ENCODE results near the gene C1orf52.
A peak's percentile ranks its signal among the peaks of the same experiment; 100 is the strongest.

The C1orf52 gene

DNA sequence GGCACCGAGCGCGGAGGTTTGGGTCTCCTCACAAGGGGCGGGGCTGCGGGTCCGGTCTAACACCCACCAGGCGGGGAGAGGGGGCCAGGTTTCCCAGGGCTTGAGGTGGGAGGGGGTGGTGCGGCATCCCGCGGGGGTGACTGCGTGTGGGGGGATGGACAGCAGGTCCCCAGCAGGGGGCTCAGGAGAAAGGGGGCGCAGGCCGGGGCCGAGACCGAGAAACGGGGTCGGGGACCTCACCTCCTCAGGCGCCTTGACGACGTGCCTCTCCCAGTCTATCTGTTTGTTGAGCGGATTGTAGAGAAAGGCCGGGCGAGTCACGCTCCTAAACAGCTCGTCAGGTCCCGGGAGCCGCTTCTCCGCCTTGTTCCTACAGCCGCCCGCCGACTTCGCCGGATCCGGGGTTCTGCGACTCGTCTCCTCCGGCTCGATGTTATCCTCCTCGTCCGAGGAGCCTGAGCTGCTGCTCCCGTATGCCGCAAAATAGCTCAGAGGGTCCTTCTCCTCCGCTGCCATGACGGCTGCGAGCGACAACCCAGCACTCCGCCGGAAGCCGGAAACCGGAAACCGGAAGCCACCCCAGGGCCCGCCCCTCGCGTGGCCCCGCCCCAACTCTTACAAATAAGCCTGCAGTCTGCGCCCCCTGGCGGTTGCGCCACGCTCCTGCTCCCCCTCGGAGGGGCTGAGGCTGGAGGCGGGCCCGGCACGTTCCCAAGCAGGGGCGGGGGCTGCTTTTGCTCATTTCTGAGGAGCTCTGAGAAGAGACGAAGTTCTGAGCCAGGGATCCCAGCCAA lies at the start of gene C1orf52:
Gene C1orf52 (minus strand): TSS at position 545 of the 794 bp plus-strand sequence. CDS start 29 bp downstream, at position 516.
- peak; percentile 94 for DNase-seq (ENCODE audit: low spot score)

DNA sequence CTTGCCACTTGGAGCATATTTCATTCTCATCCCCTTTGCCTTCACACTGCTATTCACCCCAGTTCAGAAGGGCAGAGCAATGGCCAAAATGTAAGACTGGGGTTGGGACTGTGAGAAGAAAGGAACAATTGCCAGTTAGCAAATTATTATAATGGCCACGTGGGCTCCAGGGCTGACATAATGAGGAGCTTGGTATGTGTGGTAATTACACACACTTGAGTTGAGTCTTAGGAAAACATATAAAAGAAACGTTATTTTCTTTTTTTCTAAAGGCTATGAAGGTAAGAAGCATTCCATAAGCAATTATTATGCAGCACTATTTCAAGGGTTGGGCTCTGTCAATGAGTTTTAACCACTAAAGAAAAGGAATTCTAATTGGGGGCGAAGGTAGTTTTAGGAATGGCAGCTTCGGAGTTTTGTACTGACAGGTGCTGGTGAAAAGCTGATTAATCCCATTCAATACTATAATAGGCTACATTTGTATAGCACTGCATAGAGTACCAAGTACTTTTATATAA lies 49.4 kb upstream of the C1orf52 start:
- DNase-seq (ENCODE audit: low spot score), result no peak

DNA sequence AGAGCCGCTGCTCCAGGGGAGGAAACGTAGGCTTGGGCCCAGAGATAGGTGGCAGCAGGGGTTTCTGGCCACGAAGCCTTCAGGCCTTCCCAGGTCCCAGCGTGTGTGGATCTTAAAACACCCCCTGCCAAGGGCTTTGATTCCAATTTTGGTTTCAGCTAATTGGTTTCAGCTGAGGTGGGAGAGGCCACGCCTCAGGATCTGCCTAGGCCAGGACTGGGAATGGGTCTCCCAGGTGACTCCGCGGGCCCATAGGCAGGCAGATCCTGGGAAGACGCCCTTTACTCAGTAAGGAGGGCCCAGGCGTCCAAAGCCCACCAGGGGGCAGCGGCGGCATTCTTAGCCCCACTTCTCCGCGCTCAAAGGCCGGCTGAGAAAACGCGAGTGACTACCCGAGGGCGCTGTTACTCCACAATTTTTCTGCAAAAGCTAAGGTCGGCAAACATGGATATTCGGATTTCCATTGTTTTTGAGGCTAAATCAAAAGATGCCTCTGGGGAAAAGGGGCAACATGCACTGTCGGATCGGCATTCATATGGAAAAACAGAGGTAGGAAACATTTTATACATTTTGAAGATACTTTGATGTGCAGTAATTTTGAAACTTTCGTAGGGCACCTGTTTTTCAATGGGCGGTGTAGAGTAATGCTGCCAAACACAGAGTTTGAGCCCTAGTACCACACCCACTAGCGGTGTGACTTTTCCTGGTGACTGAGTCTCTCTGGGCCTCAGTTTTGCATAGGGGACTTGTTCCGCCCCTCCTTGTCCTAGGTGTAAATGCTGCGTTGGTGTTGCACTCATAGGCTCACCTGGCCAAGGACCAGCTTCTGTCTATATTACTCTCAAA lies 48.7 kb upstream of the C1orf52 start:
- peak; percentile 40 for DNase-seq (ENCODE audit: low spot score)

DNA sequence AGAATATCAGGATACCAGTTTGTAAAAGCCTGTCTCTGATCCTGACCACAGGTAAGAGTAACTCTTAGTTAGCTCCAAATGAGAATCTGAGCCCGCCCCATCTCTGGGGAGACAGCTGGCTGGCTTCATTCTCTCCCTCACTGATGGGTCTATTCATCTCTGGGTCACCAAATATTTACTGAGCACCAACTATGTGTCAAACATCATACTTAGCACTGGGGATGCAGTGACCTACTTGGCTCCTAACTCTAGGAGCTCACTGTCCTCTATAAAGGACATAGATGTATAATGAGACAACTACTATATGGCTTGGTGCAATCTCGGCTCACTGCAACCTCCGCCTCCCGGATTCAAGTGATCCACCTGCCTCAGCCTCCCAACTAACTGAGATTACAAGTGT lies 46.8 kb upstream of the C1orf52 start:
- no peak for DNase-seq (ENCODE audit: low spot score)

DNA sequence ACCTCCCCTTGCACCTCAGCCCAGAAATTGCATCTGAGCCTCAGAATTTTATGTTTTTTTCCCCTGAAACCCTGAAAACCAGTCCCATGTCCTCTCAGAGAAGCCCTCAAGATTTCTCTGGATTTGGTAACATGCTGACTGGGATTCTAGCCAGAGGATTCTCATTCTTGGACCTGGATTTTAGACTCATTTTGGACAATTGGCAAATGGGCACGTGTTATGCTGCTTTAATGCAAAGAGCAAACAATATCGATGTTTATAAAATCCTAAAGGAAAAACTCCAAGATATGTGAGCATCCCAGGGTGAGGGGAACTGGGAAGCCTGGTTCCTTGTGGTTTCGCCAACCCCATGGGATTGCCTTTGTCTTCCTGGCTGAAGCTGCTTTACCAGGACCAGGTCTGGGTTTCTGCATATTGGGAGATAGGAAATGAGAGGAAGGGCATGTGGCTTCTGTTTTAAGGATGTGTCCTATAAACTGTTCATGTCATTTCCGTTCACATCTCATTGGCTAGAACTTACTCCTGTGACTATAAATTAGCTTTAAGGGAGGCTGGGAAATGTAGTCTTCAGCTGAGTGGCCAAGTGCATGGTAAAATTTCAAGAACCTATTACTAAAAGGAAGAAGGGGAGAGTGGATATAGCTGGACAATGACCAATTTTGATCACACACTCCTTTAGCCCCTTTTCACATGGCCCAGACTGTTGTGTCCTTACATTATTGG lies 44.1 kb upstream of the C1orf52 start:
- no peak for DNase-seq (ENCODE audit: low spot score)

DNA sequence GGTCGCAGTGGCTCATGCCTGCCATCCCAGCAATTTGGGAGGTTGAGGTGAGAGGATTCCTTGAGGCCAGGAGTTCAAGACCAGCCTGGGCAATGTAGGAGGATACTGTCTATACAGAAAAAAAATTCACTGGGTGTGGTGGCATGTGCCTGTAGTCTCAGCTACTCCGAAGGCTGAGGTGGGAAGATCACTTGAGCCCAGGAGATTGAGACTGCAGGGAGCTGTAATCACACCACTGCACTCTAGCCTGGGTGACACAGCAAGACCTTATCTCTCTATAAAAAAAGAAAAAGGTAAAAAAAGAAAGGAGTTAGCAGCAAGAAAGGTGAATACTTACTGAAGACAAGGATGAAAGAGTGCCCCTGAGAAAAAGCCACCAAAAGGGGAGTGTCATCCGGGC lies 40.7 kb upstream of the C1orf52 start:
- DNase-seq (ENCODE audit: low spot score), result no peak

DNA sequence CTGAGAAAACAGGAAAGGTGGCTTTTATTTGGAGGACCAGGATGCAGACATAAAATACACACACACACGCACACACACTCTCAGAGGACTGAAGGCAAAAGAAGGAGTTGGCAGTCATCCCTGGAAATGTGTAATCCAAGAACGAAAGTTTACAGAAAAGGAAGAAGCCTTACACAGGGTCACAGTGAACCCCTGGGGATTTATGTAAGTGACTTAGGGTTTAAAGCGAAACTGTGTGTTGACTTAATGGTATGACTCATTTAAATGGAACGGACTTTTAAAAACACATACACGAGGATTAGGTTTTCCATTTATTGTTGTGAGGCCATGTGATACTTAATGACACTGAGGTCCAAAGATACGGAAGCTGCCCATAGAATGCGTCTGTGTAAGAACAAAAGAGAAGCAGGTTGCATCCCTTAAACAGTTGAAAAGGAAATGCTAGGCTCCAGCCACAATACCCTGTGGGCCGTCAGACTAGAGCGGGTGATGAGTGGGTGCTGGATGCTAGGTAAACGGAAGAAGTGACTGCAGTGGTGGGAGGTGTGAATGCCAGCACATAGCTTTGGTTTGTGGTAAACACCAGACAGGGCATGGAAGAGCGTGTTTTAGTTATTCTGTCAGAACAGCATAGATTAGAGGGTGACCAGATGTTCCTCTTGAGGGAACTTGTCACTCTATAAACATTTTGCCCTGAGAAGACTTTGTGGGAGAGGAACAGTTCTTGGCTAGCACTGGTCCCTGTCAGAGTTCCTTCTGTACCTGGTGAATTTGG lies 38.6 kb upstream of the C1orf52 start:
- peak; percentile 66 for DNase-seq (ENCODE audit: low spot score)

DNA sequence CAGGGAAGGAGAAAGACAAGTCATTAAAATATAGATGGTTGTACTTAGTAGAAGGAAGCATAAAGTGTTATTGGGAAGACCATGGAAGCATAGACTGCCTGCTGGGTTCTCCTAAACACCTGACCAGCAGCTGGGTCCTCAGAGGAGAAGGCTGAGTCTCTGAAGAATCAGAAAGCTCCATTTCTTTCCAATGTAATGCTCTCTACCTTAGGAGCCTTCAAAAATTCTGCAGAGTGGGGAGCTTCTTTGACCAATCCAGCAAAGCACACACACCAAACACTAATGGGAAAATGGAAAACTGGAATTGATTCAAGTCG lies 38.0 kb upstream of the C1orf52 start:
- DNase-seq (ENCODE audit: low spot score), result no peak

DNA sequence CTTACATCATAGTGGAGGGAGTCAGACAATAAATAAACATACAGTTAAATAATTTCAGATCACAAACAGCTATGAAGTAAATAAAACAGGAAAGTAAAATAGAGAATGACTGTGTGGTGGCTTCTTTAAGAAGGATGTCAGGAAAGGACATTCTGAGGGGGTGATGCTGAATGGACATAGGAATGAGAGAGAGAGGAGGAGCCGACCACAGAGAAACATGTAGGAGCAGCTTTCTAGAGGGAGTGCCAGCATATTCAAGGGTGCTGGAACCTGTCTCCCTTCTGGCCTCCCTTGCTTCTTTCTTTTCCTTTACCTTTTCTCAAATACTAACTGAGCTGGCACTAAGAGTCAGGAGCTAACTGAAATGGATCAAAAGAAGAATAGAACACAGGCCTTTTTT lies 37.5 kb upstream of the C1orf52 start:
- no peak for DNase-seq (ENCODE audit: low spot score)

DNA sequence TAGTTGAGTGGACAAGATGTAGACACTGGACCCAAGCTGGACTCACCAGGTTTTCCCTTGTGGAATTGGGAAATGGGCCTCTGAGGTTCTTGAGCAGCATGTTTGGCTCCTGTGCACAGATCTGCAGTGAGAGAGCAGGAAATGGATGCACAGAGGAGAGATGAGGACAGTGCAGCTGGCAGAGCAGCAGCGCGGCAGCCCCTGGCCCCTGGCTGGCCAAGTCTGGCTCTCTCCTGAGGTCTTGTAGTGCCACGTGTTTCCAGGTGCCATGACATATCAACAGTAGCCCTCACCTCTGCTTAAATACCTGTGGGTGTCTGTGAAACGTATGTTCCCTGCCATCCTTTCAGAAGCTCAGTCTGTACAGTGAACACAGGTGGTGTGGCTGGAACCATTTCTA lies 36.2 kb upstream of the C1orf52 start:
- no peak for DNase-seq (ENCODE audit: low spot score)

DNA sequence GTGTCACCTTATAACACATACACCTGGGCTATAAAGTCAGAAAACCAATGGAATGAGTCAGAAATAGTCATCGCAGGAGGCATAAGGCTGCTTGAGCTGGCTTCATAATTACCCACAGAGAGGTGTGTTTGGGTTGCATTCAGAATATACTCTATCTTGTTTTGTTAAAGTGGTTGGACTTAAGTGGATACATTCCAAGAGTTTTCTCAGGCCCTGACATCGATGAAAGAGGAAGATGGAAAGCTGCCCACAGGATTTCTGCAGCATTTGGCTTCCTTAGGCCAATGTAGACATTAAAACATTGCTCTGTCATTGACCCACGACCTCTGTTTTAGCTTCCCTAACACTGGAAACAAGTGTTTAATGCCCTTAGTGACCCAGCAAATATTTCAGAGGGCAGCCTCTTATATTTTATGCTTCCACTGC lies 35.6 kb upstream of the C1orf52 start:
- no peak for DNase-seq (ENCODE audit: low spot score)

DNA sequence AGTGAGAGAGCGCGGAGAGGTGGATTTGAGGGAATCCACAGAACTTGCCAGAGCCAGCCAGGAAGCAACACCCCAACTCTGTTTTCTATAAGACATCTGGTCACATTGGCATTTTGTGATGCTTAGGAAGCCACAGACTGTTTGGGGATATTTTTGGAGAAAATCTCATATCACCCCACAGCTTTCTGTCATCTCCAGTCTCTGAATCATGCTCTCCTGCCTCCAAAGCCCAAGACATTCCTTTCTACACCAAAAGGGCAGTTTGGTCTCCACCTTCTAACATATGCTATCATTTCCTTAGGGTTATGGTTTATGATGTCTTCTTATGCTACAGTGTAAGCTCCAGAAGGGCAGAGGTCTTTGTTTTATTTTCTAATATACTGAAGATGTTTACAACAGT lies 31.4 kb upstream of the C1orf52 start:
- DNase-seq (ENCODE audit: low spot score), result no peak

DNA sequence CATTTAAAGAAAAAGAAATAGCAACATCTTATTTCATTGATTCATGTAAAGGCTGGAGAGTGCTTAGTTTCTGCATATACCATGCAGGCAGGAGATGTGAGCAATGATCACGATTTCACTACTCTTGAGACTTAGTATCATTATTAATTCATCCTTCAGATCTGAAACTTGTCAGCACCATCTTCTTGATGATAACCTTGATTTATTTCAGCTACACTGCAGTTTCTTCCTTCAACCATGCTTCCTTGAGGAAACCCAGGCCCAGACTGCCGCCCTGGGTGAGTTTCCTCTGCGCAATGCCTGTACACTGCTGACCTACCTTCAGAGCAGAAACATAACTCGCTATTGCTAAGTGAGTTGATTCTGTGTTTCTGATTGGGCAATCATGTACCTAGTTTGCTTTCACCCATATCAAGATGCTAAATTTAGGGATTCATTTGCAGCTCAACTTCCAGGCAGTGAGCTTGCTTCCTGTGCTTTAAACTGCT lies 30.4 kb upstream of the C1orf52 start:
- no peak for DNase-seq (ENCODE audit: low spot score)

DNA sequence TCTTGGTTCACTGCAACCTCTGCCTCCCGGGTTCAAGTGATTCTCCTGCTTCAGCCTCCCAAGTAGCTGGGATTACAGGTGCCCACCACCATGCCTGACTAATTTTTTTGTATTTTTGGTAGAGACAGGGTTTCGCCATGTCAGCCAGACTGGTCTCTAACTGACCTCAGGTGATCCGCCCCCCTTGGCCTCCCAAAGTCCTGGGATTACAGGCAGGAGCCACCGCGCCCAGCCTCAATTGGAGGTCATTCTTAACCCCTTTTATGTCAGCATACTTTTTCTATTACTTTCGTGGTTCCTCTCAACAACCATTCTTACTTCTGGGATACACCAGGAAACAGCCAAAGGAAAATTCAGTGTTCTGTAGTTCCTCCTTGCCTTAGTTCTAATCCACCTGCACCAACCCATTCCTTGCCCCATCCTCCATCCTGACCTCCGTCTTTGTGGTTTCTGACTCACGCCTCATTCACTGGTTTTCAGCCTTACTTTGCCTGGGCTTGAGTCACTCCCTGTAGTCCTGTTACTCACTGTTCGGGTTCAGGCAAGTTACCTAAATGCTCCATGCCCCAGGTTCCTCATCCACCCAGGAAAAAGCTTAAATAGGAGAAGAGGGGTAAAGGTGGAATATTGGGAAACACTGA lies 29.9 kb upstream of the C1orf52 start:
- no peak for DNase-seq (ENCODE audit: low spot score)

DNA sequence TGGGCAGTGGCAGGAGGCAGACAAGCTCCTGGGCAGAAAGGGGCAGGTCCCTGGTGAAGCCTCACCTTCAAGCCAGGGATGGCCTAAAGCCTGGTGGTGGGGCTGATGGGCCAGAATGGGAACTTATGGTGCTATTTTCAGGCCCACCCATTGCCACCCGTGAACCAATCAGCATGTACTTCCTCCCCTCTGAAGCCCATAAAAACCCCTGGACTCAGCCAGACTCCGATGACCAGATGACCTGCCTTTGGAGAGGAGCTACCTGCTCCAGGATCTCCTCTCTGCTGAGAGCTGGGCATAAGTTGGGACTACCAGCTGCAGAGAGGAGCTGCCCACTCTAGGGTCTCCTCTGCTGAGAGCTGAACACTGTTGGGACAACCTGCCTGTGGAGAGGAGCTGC lies 24.7 kb upstream of the C1orf52 start:
- DNase-seq (ENCODE audit: low spot score), result no peak

DNA sequence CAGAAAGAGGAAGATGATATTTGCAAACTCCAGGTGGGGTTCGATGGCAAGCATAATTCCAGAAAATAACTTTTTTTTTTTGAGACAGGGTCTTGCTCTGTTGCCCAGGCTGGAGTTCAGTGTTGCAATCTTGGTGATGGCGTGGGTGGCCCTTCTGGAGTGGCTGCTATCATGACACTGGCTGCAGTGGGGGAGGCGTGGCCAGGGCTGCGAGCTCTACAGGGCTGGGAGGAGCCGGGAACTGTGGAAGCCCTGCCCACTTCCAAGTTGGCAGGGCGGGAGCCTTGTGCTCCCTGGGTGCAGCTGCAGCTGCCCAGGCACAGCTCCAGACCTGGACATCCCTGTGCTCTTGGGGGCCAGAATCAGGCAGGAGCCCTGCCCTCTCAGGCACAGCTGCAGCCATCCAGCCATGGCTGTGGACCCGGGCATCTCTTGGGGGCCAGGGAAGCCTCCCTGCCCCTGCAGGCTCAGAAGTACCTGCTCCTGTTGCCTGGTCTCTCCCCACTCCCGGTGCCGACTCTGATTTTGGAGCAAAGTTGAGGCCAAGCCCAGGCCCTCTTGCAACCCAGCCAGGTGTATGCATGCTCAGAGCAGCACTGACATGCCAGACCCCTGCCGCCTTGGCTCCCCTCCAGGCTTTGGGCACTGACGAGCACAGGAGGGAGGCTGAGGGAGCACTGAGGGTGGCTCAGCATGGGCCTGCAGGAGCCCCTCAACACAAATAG lies 24.2 kb upstream of the C1orf52 start:
- no peak for DNase-seq (ENCODE audit: low spot score)

DNA sequence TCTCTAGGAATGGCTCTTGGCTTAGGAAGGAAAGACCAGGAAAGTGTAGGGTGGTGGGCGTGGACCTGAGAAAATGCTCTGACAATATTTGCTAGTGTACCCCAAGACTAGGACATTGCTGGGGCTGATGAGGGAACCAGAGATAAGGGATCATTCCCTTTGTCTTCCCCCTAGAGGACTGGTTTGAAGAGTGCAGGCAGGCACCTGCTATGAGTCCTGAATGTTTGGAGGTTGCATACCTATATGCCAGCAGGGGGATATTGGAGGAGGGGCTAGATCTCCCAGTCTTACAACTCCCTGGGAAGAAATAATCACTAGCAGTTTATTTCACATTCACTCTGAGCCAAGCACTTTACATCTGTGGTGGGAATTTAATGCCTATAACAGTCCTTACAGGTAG lies 23.0 kb upstream of the C1orf52 start:
- DNase-seq (ENCODE audit: low spot score), result no peak

DNA sequence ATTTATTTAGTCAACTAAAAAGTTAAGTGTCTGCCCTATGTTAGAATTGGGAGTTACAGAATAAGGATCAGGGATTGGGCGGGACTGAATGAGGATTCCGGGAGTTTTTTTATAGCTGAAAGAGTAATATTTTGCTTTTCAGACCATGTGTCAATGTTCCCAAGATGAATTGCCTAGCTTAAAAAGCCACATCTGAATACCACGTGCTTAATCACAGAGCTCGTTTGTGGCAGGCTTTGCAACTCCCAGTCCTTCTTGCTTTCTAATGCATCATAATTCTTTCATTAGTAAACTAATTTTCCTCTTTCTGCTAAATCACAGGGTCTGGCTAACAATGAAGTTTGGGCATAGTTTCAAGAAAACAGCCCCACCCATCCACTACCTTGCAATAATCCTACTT lies 21.2 kb upstream of the C1orf52 start:
- DNase-seq (ENCODE audit: low spot score), result no peak

DNA sequence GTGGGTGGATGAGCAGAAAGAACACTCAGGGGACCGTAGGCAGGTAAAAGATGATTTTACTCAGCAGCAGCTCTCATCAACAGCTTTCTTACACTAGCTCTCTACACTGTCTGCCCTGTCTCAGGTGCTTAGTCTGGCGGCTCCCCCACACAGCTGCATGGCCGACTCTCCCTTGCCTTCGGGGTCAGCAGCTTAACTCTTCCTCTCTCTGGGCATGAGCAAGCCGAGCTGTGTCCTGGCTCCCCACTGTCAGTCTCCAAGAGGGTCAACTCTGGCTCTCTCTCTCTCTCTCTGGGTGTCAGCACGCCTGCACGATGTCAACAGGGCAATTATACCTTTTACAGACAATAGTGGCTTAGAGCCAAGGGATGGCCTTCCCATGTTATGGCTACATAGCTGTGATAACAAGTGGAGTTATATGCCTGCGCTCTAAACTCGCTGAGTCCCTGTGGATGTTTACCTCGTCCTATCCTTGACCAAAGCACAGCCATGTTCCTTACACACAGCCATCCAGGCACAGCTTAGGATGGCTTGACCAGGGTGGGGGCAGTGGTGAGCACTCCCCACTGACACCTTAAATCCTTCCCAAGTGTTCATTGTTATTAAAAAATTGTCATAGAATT lies 20.1 kb upstream of the C1orf52 start:
- no peak for DNase-seq (ENCODE audit: low spot score)

DNA sequence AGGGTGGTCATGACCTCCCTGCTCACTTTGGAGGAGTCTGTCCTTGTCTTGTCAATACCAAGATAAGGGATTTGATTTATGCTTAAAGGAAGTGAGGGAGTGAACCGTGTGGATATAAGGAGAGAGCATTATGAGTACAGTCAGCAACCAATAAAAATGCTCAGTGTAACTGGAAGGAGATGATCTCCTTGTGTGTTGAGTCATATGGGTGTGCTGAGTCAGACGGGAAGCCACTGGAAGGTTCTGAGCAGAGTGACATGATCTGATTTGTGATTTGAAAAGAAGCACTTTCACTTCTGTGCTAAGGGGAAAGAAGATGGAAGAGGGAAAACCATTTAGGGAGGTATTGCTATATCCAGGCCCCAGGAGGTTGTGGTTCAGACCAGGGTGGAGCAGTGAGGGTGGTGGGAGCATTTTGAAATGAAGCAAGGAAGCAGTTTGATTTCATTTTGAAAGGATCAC lies 19.4 kb upstream of the C1orf52 start:
- peak; percentile 65 for DNase-seq (ENCODE audit: low spot score)

All from CD4-positive, alpha-beta T cell treated with Interleukin-15 for 4 hours (primary cell).